Sigmoid colon (tissue), 3 donors: ENCODE results near the gene SUCO.

Experiments
- CTCF ChIP-seq, 4 experiments: fragments of 450-650 bp in 3 of 4; fragments of 200-600 bp in 1 of 4; IDR thresholded peaks; one replicate each; pipeline ENCODE4 v1.5.1; 2016 to 2019; ENCODE audit warnings: antibody characterized with exemption in 4 of 4, mild to moderate bottlenecking in 3 of 4, moderate library complexity in 2 of 4
- POLR2A ChIP-seq, 2 donors: fragments of 450-650 bp; IDR thresholded peaks; one replicate each; pipeline ENCODE4 v1.6.1; 2016; ENCODE audit warnings: antibody characterized with exemption in 2 of 2, mild to moderate bottlenecking in 2 of 2, moderate library complexity in 2 of 2

GRCh38 chr1:172629170-172629569 lies 96.2 kb downstream of the SUCO start:
- TF ChIP-seq CTCF (IDR thresholded peaks at IDR 0.05), result no peak
- no peak for TF ChIP-seq POLR2A (IDR thresholded peaks at IDR 0.05)
